ENCODE measurements around the gene NAA80. TPM values are rescaled to one million over a fixed set of nuclear protein-coding genes. Genes with fewer than 3 reads are reported as not detected.

Gene NAA80
- total and polyA plus RNA-seq, 2 of the 13 experiments (the other 11 are each of a cell fraction or from before 2014, with no cell fraction given) = 3.4 to 8.7 TPM

DNA sequence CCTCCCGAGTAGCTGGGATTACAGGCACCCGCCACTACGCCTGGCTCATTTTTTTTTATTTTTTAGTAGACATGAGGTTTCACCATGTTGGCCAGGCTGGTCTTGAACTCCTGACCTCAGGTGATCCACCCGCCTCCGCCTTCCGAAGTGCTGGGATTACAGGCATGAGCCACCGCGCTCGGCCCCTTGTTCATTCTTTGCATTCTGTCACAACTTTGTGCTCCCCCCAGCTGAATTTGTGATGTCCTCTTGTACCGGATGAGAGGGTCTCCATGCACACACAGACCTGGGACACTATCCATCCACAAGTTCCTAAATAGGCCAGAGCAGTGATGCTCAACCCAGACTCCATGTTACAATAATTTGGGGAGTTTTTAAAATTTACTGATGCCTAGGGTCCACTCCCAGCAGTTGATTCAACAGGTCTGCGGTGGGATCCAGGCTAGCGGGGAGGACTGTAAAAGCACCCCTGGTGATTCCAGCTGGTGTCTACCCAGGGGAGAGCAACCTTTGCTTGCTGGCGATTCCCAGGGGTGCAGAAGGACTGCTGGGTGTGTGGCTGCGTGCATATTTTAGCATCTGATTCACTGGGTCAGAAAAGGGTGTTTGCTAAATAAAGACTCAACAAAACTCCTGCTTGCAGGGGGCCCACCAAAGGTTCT is 40.4 kb upstream of the NAA80 start (continued):
- TF ChIP-seq, protein P1, sequence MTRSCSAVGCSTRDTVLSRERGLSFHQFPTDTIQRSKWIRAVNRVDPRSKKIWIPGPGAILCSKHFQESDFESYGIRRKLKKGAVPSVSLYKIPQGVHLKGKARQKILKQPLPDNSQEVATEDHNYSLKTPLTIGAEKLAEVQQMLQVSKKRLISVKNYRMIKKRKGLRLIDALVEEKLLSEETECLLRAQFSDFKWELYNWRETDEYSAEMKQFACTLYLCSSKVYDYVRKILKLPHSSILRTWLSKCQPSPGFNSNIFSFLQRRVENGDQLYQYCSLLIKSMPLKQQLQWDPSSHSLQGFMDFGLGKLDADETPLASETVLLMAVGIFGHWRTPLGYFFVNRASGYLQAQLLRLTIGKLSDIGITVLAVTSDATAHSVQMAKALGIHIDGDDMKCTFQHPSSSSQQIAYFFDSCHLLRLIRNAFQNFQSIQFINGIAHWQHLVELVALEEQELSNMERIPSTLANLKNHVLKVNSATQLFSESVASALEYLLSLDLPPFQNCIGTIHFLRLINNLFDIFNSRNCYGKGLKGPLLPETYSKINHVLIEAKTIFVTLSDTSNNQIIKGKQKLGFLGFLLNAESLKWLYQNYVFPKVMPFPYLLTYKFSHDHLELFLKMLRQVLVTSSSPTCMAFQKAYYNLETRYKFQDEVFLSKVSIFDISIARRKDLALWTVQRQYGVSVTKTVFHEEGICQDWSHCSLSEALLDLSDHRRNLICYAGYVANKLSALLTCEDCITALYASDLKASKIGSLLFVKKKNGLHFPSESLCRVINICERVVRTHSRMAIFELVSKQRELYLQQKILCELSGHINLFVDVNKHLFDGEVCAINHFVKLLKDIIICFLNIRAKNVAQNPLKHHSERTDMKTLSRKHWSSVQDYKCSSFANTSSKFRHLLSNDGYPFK (CRISPR knock-in tag; IDR thresholded peaks at IDR 0.05; ENCODE audit: borderline replicate concordance) = no peak
- TF ChIP-seq, protein P2, sequence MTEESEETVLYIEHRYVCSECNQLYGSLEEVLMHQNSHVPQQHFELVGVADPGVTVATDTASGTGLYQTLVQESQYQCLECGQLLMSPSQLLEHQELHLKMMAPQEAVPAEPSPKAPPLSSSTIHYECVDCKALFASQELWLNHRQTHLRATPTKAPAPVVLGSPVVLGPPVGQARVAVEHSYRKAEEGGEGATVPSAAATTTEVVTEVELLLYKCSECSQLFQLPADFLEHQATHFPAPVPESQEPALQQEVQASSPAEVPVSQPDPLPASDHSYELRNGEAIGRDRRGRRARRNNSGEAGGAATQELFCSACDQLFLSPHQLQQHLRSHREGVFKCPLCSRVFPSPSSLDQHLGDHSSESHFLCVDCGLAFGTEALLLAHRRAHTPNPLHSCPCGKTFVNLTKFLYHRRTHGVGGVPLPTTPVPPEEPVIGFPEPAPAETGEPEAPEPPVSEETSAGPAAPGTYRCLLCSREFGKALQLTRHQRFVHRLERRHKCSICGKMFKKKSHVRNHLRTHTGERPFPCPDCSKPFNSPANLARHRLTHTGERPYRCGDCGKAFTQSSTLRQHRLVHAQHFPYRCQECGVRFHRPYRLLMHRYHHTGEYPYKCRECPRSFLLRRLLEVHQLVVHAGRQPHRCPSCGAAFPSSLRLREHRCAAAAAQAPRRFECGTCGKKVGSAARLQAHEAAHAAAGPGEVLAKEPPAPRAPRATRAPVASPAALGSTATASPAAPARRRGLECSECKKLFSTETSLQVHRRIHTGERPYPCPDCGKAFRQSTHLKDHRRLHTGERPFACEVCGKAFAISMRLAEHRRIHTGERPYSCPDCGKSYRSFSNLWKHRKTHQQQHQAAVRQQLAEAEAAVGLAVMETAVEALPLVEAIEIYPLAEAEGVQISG (CRISPR knock-in tag; IDR thresholded peaks at IDR 0.05) = no peak
- TF ChIP-seq MTA1 (CRISPR knock-in tag; IDR thresholded peaks at IDR 0.05; ENCODE audit: borderline replicate concordance) = no peak
- TF ChIP-seq PHB2 (IDR thresholded peaks at IDR 0.05; ENCODE audit: partially characterized antibody) = no peak

DNA sequence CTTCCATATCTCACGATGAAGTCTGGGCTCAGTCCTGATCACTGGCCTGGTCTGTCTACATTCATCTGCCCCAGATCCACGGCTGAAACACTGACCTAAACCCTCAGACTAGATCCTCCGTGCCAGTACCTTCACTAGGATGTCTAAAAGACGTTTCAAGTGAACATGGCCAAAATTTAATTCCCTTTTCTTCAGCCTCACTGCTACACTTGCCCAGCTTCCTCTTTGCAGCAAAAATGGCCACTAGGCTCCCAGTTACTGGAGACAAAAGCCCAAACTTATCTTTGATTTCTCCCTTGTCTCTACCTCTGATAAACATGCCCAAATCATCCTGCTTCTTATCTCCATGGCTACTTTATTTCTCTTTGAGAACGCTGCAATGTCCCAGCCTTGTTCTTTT is 39.8 kb upstream of the NAA80 start:
- Histone ChIP-seq H3K79me2 (ENCODE audit: insufficient read depth, low read length) (peaks cover 29% of the 10 kb centered on the region), H2AFZ (ENCODE audit: low read length) (no peak overlapping the region), H3K9me3 (ENCODE audit: low read length) (no peaks in the 10 kb centered on the region), H3K27ac (ENCODE audit: extremely low read length, insufficient read depth, low read length) (no peak overlapping the region), H3K36me3 (replicated peaks in 1 of 2; ENCODE audit: control insufficient read depth in 1 of 2, insufficient read depth in 2 of 2, low read length in 2 of 2) (peaks cover 3 to 6% of the 10 kb centered on the region in 2 experiments; a peak in 1 of 5 replicates), H3K4me1 (ENCODE audit: insufficient read depth, low read length) (peaks cover 61% of the 10 kb centered on the region), H3K4me2 (ENCODE audit: low read depth, low read length) (no peak overlapping the region), H3K27me3 (ENCODE audit: control insufficient read depth in 1 of 2, insufficient read depth in 2 of 2, low read length in 2 of 2) (peaks cover 1 to 2% of the 10 kb centered on the region in 2 experiments; a peak in 1 of 5 replicates), H3K9ac (ENCODE audit: insufficient read depth, low read depth, low read length) (no peak overlapping the region), H4K20me1 (ENCODE audit: insufficient read depth, low read length) (peaks cover 5% of the 10 kb centered on the region), H3K4me3 (replicated peaks in 1 of 3; ENCODE audit: insufficient read depth in 1 of 3, low read depth in 2 of 3, low read length in 3 of 3) (no peak overlapping the region)
- no peak for FAIRE-seq
- BruUV-seq (replicated peaks) = no TSS peak
- in situ Hi-C loops (cut with HindIII; ENCODE audit: extremely low pct_ligation_motif_present, low pct_unique_long_range_greater_than_20kb) = no loop called here
- ATAC-seq = no peak
- DNase-seq (ENCODE audit: low spot score) = no peak
- POLR2A ChIA-PET = interaction anchor here (3.4 kb wide), 1 partner anchor 11 kb away, joined by 60 read pairs; the partner anchor contains the start of genes CYB561D2 and NPRL2
- CTCF ChIA-PET (ENCODE audit: low intra/inter-chr PET ratio, low total read pairs) = no interaction called here
- intact Hi-C loops (cut with micrococcal nuclease; ENCODE audit: unreplicated experiment) = no loop called here
- WGBS (ENCODE audit: low lambda C conversion rate) = 90% methylated on average over 5 of the region's 5 CpGs
- TF ChIP-seq POLR2AphosphoS5 (IDR thresholded peaks at IDR 0.05; ENCODE audit: low read depth, low read length) (no peak), DPF2 (CRISPR knock-in tag; IDR thresholded peaks at IDR 0.05; ENCODE audit: borderline replicate concordance, low read depth) (no peak), ZBTB7B (CRISPR knock-in tag; IDR thresholded peaks at IDR 0.05) (no peak), MAFF (IDR thresholded peaks at IDR 0.05; ENCODE audit: low read depth, low read length) (no peak), SIX4 (CRISPR knock-in tag; IDR thresholded peaks at IDR 0.05) (no peak), ZNF331 (CRISPR knock-in tag; IDR thresholded peaks at IDR 0.05) (no peak)
- TF ChIP-seq, protein P3, sequence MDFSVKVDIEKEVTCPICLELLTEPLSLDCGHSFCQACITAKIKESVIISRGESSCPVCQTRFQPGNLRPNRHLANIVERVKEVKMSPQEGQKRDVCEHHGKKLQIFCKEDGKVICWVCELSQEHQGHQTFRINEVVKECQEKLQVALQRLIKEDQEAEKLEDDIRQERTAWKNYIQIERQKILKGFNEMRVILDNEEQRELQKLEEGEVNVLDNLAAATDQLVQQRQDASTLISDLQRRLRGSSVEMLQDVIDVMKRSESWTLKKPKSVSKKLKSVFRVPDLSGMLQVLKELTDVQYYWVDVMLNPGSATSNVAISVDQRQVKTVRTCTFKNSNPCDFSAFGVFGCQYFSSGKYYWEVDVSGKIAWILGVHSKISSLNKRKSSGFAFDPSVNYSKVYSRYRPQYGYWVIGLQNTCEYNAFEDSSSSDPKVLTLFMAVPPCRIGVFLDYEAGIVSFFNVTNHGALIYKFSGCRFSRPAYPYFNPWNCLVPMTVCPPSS (IDR thresholded peaks at IDR 0.05) = no peak
- TF ChIP-seq, protein P4, sequence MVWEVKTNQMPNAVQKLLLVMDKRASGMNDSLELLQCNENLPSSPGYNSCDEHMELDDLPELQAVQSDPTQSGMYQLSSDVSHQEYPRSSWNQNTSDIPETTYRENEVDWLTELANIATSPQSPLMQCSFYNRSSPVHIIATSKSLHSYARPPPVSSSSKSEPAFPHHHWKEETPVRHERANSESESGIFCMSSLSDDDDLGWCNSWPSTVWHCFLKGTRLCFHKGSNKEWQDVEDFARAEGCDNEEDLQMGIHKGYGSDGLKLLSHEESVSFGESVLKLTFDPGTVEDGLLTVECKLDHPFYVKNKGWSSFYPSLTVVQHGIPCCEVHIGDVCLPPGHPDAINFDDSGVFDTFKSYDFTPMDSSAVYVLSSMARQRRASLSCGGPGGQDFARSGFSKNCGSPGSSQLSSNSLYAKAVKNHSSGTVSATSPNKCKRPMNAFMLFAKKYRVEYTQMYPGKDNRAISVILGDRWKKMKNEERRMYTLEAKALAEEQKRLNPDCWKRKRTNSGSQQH (CRISPR knock-in tag; IDR thresholded peaks at IDR 0.05; ENCODE audit: low read depth) = no peak
- TF ChIP-seq, protein P5, sequence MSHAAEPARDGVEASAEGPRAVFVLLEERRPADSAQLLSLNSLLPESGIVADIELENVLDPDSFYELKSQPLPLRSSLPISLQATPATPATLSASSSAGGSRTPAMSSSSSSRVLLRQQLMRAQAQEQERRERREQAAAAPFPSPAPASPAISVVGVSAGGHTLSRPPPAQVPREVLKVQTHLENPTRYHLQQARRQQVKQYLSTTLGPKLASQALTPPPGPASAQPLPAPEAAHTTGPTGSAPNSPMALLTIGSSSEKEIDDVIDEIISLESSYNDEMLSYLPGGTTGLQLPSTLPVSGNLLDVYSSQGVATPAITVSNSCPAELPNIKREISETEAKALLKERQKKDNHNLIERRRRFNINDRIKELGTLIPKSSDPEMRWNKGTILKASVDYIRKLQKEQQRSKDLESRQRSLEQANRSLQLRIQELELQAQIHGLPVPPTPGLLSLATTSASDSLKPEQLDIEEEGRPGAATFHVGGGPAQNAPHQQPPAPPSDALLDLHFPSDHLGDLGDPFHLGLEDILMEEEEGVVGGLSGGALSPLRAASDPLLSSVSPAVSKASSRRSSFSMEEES (CRISPR knock-in tag; IDR thresholded peaks at IDR 0.05) = no peak
